Epidermal melanocyte (primary cell): Measurements from ENCODE around the gene PTGES3L.
"Not testable (repeated sequence)": the region's sequence is repeated elsewhere in the genome, so short reads cannot be mapped to it uniquely, and the experiment has no call there.

Experiments
- DNase-seq: peaks from one replicate; pipeline ENCODE4 v3.0.0; 2011; ENCODE audit warnings: low spot score; ENCODE audit not compliant: insufficient read length

The PTGES3L gene

DNA sequence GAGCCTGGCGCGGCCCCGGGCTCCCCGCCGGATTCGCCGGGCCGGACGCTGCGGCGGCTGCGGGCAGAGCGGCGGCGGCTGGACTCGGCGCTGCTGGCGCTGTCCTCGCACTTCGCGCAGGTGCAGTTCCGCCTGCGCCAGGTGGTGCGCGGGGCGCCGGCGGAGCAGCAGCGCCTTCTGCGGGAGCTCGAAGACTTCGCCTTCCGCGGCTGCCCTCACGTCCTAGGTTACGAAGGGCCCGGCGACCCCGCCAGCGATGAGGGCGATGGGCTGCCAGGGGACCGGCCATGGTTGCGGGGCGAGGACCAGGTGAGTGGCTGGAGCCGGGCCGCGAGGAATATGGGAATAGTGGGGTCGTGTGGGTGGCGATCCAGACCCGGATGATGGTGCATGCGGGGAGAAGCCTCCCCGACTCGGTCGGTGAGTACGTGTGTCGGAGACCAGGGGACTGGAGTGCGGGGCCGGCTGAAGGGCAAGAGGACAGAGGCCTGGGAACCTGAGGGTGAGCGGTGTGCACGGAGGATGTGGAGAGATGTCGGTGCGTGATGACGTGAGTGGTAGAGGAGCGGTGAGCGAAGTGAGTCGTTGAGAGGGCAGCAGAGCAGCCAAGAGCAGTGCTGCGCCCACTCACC, 1.0 kb upstream of the PTGES3L start:
- DNase-seq, result no peak

DNA sequence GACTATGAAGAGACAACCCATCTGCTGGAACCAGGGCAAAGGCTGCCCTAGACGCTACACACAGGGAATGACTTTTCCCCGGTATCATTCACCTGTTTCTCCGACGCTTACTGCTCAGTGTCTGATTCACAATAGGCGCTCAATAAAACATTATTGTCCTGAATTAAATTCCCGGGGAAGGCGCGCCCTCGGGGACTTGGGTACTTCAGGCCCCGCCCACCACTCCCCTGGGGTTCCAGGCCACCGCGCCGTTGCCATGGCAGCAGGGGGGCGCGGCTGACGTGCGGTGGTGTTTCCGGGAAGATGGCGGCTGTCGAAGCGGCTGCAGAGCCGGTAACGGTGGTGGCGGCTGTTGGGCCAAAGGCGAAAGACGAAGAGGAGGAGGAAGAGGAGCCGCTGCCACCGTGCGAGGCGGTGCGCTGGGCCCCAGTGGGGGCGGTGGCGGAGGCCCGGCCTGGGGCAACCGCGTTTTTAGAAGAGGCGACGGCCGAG, 440 bp upstream of the PTGES3L start, which contains the start of gene RUNDC1:
RUNDC1 (plus strand) TSS at position 292 of the 492 bp plus-strand sequence; CDS start at position 304, 12 bp downstream.
- peak; percentile 95 for DNase-seq

DNA sequence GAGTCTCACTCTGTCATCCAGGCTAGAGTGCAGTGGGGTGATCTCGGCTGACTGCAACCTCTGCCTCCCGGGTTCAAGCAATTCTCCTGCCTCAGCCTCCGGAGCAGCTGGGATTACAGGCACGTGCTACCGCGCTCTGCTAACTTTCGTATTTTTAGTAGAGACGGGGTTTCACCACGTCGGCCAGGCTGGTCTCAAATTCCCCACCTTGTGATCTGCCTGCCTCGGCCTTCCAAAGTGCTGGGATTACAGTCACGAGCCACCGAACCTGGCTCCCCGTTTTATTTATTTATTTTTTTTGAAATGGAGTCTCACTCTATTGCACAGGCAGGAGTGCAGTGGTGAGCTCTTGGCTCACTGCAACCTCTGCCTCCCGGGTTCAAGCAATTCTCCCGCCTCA, 4.2 kb downstream of the PTGES3L start:
- not testable (repeated sequence) for DNase-seq

DNA sequence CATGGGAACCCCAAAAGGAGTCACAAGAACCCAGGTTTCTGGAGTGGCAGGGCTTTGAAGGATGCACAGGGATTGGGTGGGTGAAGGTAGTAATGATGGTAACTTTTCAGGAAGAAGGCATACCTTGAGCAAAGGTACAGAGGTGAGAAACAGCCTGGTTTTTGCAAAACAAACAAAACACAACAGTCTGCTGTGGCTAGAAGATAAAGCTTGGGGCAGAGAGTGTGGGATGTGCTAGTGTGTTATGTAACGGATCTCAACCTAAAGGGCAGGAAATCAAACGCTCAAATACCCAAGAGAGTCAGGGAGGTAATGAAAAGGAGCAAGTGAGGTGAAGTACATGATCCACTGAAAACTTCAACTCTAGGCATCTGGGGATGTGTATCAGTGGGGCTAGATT, 4.6 kb downstream of the PTGES3L start:
- no peak for DNase-seq

DNA sequence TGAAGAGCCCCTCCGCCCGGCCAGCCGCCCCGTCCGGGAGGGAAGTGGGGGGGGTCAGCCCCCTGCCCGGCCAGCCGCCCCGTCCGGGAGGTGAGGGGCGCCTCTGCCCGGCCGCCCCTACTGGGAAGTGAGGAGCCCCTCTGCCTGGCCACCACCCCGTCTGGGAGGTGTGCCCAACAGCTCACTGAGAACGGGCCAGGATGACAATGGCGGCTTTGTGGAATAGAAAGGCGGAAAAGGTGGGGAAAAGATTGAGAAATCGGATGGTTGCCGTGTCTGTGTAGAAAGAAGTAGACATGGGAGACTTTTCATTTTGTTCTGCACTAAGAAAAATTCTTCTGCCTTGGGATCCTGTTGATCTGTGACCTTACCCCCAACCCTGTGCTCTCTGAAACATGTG, 6.6 kb downstream of the PTGES3L start:
- DNase-seq, result not testable (repeated sequence)

DNA sequence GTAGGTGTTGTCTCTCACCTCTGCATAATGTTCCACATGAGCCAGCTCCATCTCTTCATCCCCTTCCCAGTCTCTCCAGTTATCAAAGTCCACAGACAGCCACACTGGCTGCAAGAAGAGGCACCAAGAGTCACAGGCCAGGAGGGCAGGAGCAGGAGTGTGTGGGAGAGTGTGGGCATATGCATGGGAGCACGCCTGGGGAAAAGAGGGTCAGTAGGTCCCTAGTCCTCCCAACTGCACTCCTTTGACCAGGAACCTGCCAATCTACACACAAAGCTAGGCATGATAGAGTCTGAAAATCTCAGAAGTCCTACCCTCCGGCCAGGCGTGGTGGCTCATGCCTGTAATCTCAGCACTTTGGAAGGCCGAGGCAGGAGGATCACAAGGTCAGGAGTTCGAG, 8.3 kb downstream of the PTGES3L start:
- no peak for DNase-seq

DNA sequence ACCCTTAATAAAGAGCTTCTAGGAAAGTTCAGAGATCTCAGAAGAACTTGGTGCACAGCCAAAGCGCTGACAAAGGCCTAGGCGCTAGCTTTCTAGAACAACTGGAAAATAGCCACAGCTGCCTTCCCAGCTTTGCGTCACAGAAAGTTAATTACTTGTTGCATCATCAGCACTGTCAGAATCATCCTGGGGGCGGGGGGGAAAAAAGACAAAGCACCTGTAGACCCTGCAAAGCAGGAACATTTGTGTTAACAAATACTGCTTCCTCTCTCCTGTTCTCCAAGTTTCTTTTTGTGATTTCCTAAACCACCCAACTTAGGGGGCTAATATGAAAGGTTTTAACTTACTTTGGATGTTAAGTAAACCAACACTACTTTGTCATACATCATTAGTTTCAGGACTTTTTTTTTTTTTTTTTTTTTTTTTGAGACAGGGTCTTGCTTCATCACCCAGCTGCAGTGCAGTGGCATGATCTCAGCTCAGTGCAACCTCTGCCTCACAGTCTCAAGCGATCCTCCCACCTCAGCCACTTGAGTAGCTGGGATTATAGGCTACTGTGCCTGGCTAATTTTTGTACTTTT, 10.8 kb downstream of the PTGES3L start:
- no peak for DNase-seq

DNA sequence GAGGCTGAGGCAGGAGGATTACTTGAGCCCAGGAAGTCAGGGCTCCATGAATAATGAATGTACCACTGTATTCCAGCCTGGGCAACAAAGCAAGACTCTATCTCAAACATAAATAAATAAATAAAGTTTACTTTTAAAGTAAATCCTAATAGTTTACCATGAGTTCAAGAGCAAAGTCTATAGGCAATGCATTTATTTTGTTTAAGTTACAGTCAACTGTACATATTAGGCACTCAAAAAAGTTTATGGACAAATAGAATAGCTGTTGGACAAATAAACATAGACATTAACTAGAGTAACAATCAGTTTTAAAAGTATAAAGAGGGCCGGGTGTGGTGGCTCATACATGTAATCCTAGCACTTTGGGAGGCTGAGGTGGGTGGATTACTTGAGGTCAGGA, 12.0 kb downstream of the PTGES3L start:
- DNase-seq, result no peak

DNA sequence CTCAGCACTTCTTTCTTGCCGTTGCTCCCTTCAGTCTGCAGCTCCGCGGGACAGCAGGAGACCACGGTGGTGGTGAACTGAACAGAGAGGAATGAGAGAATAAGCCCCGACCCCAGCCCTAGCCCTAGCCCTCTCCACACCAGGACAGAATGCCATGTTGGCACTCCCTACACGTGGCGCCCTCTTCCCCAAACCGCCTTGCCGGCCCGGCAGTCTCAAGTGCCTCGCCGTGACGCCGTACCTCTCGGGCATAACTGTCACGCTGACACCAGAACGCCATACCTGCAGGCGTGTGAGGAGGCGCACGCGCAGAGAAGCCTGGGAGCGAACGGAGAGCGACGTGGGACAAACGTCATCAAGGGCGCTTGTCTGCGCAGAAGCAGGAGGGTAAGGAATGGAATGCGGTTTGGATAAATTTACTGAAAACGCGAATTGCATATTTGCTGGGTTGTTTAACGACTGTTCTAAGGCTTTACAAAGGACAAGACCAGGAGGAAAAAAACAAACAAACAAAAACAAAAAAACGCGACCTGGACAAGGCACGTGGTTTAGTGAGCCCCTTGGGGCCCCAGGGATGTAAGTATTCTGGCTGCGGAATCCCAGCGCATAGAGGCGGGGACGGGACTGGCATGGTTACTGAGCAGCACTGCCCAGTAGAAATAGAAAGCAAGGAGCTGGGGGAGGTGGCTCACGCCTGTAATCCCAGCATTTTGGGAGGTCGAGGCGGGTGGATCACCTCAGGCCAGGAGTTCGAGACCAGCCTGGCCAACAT, 15.5 kb downstream of the PTGES3L start, which contains the start of gene AARSD1:
AARSD1 (minus strand) TSS at position 294 of the 772 bp plus-strand sequence; CDS start at position 280, 14 bp downstream.
- DNase-seq, result peak; percentile 81

DNA sequence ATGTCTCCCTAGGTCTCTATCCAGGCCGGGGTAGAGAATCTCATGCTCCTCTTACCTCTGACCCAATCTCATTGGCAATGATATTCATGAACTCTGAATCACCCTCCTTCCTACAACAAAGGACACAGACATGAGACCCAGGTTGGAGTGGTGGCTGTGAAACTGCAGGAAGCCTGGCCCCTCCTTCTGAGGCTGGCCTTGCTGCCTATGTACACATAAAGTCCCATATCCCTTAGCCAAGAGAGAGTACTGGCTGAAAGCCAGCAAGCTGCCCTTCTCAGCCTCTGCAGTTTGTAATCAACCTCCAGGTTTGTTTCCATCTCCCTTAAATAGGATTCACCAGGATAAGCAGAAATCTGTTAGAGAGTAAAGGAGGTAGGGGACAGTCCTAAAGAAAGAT, 26.2 kb downstream of the PTGES3L start:
- DNase-seq, result no peak

DNA sequence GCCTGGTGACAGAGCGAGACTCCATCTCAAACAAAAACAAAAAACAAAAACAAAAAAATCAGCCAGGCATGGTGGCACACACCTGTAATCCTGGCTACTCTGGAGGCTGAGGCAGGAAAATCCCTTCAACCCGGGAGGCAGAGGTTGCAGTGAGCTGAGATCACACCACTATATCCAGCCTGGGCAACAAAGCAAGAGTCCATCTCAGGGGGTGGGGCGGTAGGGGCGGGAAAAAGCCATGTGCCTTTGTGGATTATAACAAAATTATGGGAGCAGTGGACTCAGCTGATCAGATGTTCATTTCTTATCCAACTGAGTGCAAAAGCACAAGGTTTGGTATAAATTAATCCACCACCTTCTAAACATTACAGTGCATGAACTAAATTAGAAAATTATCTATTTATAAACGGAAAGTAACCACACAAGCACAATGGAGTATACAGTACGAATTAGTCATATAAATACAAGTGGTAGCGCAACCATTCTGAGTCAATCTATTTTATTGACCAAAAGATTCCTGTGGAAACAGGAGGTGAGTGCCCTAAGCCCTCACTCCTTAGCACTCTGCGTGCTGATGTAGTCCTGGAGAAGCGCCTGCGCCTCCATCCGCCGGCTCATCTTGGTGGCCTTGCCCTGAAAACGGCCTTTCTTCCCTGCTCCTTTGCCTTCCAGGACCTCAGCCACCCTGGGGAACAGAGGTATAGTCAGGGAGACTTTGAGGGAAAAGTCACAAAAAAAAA, 29.7 kb downstream of the PTGES3L start:
- no peak for DNase-seq

DNA sequence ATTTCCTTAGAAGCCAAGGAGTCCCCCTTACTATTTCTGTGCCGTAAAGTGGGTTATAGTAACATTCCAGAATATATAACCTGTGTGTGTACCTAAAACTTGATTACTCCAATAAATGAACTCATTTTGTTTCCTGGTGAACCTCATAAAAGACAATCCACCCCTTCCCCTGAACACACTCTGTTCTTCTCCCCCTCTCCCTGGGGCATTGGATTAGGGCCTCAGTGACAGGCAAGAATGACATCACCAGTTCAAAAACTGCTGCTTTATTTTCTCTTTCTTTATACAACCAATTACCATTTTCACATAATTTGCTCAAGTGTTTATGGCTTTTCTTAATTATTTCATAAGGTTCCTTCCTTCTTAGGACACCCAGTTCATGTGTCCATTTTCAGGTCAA, 33.1 kb downstream of the PTGES3L start:
- DNase-seq, result no peak

DNA sequence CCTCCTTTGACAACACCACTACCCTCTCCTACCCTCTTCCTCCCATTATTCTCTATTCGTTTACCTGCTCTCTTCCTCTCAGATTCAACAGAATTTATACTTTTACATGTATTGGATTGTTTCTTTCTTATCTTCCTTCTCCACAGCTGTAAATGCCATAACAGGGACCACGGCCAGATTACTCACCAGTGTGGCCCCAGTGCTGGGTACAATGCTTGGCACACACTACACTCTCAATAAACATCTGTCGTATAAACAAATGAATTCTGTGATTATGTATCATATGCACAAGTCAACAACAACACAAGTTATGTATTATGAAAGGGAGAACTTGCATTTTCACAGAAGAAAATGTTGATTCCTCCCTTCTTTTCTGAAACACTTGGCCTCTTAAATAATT, 35.7 kb downstream of the PTGES3L start:
- no peak for DNase-seq

DNA sequence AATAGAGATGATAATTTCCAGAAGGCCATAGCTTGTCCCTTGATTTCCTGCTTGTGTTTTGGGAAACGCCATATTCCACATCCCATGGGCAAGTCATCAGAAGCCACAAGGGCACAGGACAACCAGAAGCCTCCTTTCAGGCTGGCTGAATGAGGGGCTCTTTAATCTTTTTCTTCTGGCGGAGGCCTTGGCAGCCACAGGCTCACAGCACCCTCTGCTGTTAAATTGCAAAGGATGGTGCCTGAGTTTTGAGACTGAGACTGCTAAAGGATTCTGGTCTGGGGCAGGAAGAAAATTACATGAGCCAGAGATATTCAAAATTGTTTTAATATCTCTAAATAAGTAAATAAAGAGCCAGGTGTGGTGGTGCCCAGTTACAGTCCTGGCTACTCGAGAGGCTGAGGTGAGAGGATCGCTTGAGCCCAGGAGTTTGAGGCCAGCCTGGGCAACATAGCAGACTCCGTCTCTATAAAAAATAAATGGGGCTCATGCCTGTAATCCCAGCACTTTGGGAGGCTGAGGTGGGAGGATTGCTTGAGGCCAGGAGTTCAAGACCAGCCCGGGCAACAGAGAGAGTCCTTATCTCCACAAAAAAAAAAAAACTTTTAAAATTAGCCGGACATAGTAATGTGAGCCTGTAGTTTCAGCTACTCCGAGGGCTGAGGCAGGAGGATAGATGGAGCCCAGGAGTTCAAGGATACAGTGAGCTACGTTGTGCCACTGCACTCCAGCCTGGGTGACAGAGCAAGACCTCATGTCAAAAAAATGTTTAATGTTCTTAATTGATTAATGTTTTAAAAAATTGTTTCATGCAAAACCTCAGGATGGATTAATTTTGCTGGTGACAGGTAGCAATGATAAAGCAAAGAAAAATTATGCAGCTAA, 41.9 kb downstream of the PTGES3L start:
- DNase-seq, result peak; percentile 72

DNA sequence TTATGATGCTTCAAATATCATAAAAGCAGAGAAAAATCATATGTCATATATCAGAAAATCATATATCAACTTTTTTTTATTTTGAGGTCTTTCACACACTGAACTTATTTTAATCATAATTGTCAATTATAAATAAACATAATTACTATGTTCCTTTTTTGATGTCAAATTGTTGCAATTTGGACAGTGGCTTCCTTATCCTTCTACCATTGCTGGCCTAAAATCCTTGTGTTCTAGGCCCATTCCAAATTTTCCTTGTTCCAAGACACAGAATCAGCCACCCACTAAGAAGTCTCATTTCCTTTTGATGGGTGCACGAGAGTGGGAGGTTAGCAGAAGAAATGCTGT, 50.4 kb downstream of the PTGES3L start:
- DNase-seq, result no peak

DNA sequence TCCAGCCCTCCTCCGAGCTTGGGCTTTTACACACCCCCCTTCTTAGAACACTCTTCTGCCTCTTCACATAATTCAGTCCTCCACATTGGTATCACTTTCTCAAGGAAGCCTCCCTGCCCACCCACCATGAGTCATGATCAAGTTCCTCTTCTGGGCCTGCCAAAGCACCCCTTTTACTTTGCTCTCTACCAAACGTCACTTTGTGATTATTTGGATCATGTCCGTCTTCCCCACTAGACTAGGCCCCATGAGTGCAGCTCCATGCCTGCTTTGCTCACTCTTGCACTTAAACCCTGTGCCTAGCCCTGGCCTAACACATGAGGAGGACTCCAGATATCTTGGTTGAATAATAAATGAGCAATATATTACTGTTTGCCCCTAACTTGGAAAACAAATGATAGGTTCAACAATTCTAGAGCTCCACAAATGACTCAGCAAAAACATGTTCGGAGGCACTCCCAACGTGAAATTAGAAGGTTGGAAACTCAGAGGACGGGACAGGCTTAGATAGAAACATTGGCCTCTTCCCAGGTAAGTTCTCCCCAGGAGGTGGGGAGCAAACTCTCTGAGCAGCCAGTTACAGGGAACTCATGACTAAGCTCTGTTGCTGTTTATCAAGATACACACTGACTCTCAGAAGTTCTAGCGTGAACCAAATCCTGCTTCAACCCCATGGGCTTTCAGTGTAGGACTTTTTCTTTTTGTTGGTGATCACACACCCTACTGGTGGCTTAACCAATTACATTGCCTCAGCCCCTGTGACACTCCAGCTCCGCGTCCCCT, 51.0 kb downstream of the PTGES3L start:
- DNase-seq, result peak; percentile 32

DNA sequence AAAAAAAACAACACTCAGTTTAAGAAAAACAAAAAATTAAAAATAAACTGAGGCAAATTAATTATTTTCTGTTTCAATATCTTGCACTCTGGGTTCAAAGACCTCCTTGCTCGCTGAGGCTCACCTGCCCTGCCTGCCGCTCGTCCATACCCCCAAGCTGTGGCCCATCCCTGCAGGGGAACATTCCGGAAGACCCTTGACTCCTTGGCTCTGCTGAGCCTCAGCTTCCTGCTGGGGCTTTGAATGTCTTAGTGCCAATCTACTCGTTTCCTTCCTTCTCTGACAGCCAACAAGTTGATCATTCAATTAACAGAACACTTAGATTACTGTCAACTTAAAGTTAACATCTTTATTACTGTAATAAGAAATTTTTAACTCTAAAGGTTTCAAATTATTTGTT, 55.0 kb downstream of the PTGES3L start:
- no peak for DNase-seq

DNA sequence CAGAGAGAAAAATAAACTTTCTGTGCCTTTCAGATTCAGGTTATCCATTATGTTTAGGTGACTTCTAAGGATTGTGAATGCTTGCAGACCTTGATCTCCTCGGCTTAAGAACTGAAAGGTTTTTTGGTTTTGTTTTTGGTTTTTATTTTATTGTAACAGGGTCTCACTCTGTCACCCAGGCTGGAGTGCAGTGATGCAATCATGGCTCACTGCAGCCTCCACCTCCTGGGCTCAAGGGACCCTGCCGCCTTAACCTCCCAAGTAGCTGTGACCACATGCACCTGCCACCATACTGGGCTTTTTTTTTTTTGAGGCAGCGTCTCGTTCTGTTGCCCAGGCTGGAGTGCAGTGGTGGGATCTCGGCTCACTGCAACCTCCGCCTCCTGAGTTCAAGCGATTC, 56.4 kb downstream of the PTGES3L start:
- DNase-seq, result not testable (repeated sequence)

DNA sequence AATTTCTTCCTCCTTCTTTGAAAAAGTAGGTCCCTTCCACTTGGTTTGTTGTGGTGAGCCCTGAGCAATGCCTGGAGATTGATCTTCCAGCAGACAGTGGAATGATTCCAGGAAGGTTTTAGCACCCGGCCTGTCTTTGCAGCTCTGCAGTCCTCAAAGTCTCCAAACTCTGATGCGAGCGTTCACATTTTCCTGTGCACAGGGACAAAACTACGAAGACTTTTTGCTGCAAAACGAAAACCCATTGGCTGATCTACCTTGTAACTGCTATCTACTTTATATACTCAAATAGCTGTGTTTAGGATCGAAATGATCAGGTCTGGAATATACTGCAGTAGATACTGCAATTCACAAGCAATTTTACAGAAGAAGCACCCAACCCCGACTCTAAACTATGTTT, 57.6 kb downstream of the PTGES3L start:
- DNase-seq, result no peak

DNA sequence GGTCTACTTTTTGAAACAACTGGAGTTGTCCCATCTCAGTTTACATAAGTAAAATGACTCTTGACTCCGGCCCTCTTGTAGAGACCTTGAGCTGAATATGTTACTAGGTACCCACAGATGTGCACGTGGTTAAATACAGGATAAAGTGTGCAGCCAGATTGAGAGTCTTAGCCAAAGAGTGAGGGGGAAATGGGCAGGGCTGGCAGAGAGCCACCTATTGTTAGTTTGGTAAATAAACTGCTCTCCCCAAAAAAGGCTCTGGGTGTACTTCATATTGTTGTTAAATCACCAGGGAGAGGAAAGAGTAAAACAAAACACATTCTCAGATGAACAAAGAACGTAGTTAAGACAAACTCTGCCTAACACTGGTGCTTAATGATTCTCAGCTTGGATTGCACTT, 59.0 kb downstream of the PTGES3L start:
- DNase-seq, result no peak
